Measurements from ENCODE around the gene ATF1.

DNA sequence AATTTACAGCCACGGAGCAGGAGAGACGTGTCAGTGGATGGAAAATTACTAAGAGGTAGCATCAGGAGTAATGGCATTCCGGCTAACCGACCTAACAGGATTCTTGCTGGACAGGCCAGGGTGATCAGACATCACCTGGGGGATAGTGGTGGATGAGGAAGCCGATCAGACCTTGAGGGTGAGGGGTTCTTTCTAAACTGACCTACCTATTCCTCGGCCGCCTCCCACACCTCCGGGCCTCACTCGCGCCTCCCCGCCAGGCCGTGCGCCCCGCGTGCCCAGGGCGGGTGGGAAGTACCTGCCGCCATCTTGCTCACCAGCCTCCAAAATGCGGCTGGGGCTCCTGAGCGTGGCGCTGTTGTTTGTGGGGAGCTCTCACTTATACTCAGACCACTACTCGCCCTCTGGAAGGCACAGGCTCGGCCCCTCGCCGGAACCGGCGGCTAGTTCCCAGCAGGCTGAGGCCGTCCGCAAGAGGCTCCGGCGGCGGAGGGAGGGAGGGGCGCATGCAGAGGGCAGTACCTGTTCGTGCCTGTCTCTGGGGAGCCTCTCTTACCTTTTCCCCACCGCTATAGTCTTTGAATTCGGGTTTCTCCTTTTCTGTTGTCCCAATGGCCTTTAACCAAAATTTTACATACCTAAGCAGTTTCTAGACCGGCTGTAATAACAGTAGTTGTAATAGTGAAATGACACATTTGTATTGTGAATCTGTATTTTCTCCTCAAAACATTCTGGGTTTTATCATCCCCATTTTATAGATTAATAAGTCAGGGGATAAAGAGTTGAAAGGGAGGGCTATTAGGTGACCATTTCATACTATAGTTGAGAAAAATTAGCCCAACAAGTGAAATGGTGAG, 79.0 kb downstream of the ATF1 start, which contains the start of gene TMPRSS12:
- peak in 1 of 2 donors; percentile 14 for TF ChIP-seq POLR2AphosphoS5 (IDR thresholded peaks at IDR 0.05; ENCODE audit: insufficient read depth in 1 of 2, low read depth in 1 of 2)
- TF ChIP-seq CTCF (IDR thresholded peaks at IDR 0.05), result no peak
- TF ChIP-seq POLR2A (IDR thresholded peaks at IDR 0.05), result no peak
